GM12878 (cell line): ENCODE results near the gene HP1BP3. TPM values are rescaled to one million over a fixed set of nuclear protein-coding genes. Genes with fewer than 3 reads are reported as not detected.

Source experiments
- ATAC-seq: fragments of 200-7000 bp; cut with Tn5 transposase; 3 replicates; pipeline ENCODE4 v1.9.1; 2020; ENCODE audit warnings: mild to moderate bottlenecking, moderate library complexity
- BruUV-seq: library from RNA; stranded (reverse); fragments of 400-500 nt; replicated peaks from 2 replicates; lab custom pipeline; 2021; lab: Mats Ljungman, UMichigan
- CTCF ChIA-PET: fragments of 300-600 bp; sonication (Branson Sonifier 250); formaldehyde crosslinking; extraction: SDS; loops from one replicate; lab custom pipeline; 2021; ENCODE audit warnings: inconsistent platforms; lab: Yijun Ruan, JAX
- POLR2A ChIA-PET: fragments of 350-600 bp; formaldehyde crosslinking; extraction: SDS; loops from one replicate; lab custom pipeline; 2021; ENCODE audit warnings: inconsistent platforms; lab: Charles Lee
- RAD21 ChIA-PET: fragments of 300-600 bp; sonication (Branson Sonifier 250); formaldehyde crosslinking; loops from one replicate; lab custom pipeline; 2023; ENCODE audit warnings: antibody characterized with exemption; ENCODE audit not compliant: unreplicated experiment; lab: Charles Lee
- SMC1A ChIA-PET: fragments of 300-600 bp; sonication (Branson Sonifier 250); formaldehyde crosslinking; loops from one replicate; lab custom pipeline; 2023; ENCODE audit not compliant: unreplicated experiment, uncharacterized antibody; lab: Charles Lee
- DNase-seq: peaks from one replicate; pipeline ENCODE4 v3.0.0-alpha.2; 2011; ENCODE audit warnings: low read depth, low spot score
- FAIRE-seq: peaks from 3 replicates; lab custom pipeline; 2011; peaks lifted over from hg19 to GRCh38; lab: Jason Lieb, UNC
- H2AFZ ChIP-seq: 2 replicates; pipeline ENCODE4 v1.6.0; 2011; ENCODE audit warnings: low read depth, low read length, control low read depth; ENCODE audit not compliant: control insufficient read depth
- H3K27ac ChIP-seq: 2 replicates; pipeline ENCODE4 v1.5.1; 2011; ENCODE audit warnings: control low read depth; ENCODE audit not compliant: control insufficient read depth, insufficient read depth
- H3K27me3 ChIP-seq, 2 experiments: replicated peaks in 1 of 2; 2 replicates each; pipeline versions ENCODE4 v1.6.0 to v1.6.1; 2011; ENCODE audit warnings: low read length in 1 of 2; ENCODE audit not compliant: control insufficient read depth in 2 of 2, insufficient read depth in 2 of 2
- H3K36me3 ChIP-seq, 2 experiments: 2 replicates each; pipeline ENCODE4 v1.5.1; 2011; ENCODE audit warnings: low read length in 1 of 2; ENCODE audit not compliant: control insufficient read depth in 2 of 2, insufficient read depth in 2 of 2
- H3K4me1 ChIP-seq: 2 replicates; pipeline ENCODE4 v1.6.1; 2011; ENCODE audit warnings: mild to moderate bottlenecking, low read length, moderate library complexity, mixed read lengths; ENCODE audit not compliant: control insufficient read depth, insufficient read depth
- H3K4me2 ChIP-seq: 2 replicates; pipeline ENCODE4 v1.6.0; 2011; ENCODE audit warnings: control low read depth; ENCODE audit not compliant: control insufficient read depth, insufficient read depth
- H3K4me3 ChIP-seq: fragments of 200-600 bp; sonication (generic); 2 replicates; pipeline ENCODE4 v1.5.1; 2016
- H3K79me2 ChIP-seq: 2 replicates; pipeline ENCODE4 v1.6.0; 2011; ENCODE audit warnings: low read length; ENCODE audit not compliant: control insufficient read depth, insufficient read depth
- H3K9ac ChIP-seq: 2 replicates; pipeline ENCODE4 v1.8.0; 2011; ENCODE audit warnings: low read length, control low read depth, mixed read lengths; ENCODE audit not compliant: control insufficient read depth, insufficient read depth
- H3K9me3 ChIP-seq: replicated peaks from 3 replicates; pipeline ENCODE4 v1.5.1; 2011; ENCODE audit warnings: mild to moderate bottlenecking, low read length; ENCODE audit not compliant: control insufficient read depth, insufficient read depth
- H4K20me1 ChIP-seq: 2 replicates; pipeline ENCODE4 v1.6.0; 2011; ENCODE audit not compliant: control insufficient read depth, insufficient read depth
- BRCA1 ChIP-seq: IDR thresholded peaks from 2 replicates; pipeline ENCODE4 v1.6.1; 2011; ENCODE audit warnings: low read depth, low read length, improper control_type of control experiment
- NFYB ChIP-seq: IDR thresholded peaks from 2 replicates; pipeline ENCODE4 v1.6.1; 2011; ENCODE audit warnings: low read depth, mild to moderate bottlenecking, low read length, improper control_type of control experiment, moderate library complexity; ENCODE audit not compliant: insufficient read depth
- PKNOX1 ChIP-seq: fragments of 450-650 bp; IDR thresholded peaks from 2 replicates; pipeline ENCODE4 v1.6.1; 2016; ENCODE audit warnings: mild to moderate bottlenecking
- SMARCA5 ChIP-seq: fragments of 450-650 bp; IDR thresholded peaks from 2 replicates; pipeline ENCODE4 v1.6.1; 2017; ENCODE audit warnings: mild to moderate bottlenecking
- SMC3 ChIP-seq: IDR thresholded peaks from 2 replicates; pipeline ENCODE4 v1.6.1; 2011; ENCODE audit warnings: low read length, improper control_type of control experiment, borderline replicate concordance
- SPI1 ChIP-seq: IDR thresholded peaks from 2 replicates; pipeline ENCODE4 v1.6.1; 2011; ENCODE audit warnings: low read depth, mild to moderate bottlenecking, low read length, moderate library complexity, borderline replicate concordance; ENCODE audit not compliant: insufficient read depth
- TAF1 ChIP-seq: IDR thresholded peaks from 2 replicates; pipeline ENCODE4 v1.6.1; 2011; ENCODE audit warnings: mild to moderate bottlenecking, low read depth, low read length, borderline replicate concordance
- ZNF687 ChIP-seq: fragments of 450-650 bp; IDR thresholded peaks from 2 replicates; pipeline ENCODE4 v1.6.1; 2017; ENCODE audit warnings: mild to moderate bottlenecking, moderate library complexity
- WGBS: methylation state at CpG from one replicate; pipeline ENCODE4 v1.1.6; 2016; ENCODE audit warnings: low lambda C conversion rate; ENCODE audit not compliant: insufficient replicate concordance, insufficient coverage; ENCODE audit errors: missing lambda C conversion rate; 5-methylcytosine and 5-hydroxymethylcytosine counted together
- in situ Hi-C: fragments of 300-500 bp; cut with MboI; formaldehyde crosslinking; loops from 9 replicates; pipeline ENCODE4 v1.14.3; 2018; ENCODE audit warnings: mixed read lengths
- intact Hi-C: fragments of 100-400 bp; cut with micrococcal nuclease; formaldehyde crosslinking; loops from one replicate; pipeline ENCODE4 v1.14.2; 2022; ENCODE audit not compliant: unreplicated experiment
- polyA plus RNA-seq, 11 experiments: library from polyadenylated mRNA; depleted of rRNA in 4 of 11; unstranded in 6 of 11; stranded (reverse) in 5 of 11; fragments of >200 nt; fragmentation: Nextera tagmentation in 4 of 11; fragmentation: Illumina TruSeq in 1 of 11; extraction: Ambion mirVana in 4 of 11; extraction: Trizol in 1 of 11; gene quantifications; 1 replicate in 1 of 11; 2 replicates in 10 of 11; pipeline versions ENCODE4 v1.2.1 to v1.2.3, GENCODE V29; 2011 to 2016; ENCODE audit warnings: inconsistent platforms in 2 of 11, missing spikeins in 2 of 11, low read depth in 1 of 11
- total RNA-seq, 4 experiments: library from RNA; depleted of rRNA in 3 of 4; stranded (reverse); fragments of >200 nt in 3 of 4; fragmentation: Illumina TruSeq in 1 of 4; extraction: Trizol in 1 of 4; gene quantifications; 2 replicates each; pipeline versions ENCODE4 v1.2.1 to v1.2.3, GENCODE V29; 2013 to 2021
- TF ChIP-seq, protein P1 (sequence below): IDR thresholded peaks from 2 replicates; pipeline ENCODE4 v1.6.1; 2011; ENCODE audit warnings: low read depth, mild to moderate bottlenecking, low read length, moderate library complexity, borderline replicate concordance; ENCODE audit errors: extremely low read depth

Gene HP1BP3
- total and polyA plus RNA-seq, 10 of the 15 experiments (the other 5 are each of a cell fraction or from before 2014, with no cell fraction given): 32.6 to 188 (median 133) TPM

- H2AFZ ChIP-seq: no peak overlapping the region
- ChIA-PET SMC1A (no interaction called here), RAD21 (no interaction called here), CTCF (no interaction called here), POLR2A (no interaction called here)
- no peak overlapping the region for H3K4me3 ChIP-seq
- no peak overlapping the region for H3K4me2 ChIP-seq
- no peaks in the 10 kb centered on the region for H3K9me3 ChIP-seq
- DNase-seq (no peak), FAIRE-seq (no peak), ATAC-seq (no peak)
- WGBS: 29% methylated on average over 18 of the region's 18 CpGs
- TF ChIP-seq NFYB (no peak), TAF1 (no peak), PKNOX1 (no peak), ZNF687 (no peak), SMC3 (no peak), SPI1 (no peak), BRCA1 (no peak), SMARCA5 (no peak)
- TF ChIP-seq, protein P1, sequence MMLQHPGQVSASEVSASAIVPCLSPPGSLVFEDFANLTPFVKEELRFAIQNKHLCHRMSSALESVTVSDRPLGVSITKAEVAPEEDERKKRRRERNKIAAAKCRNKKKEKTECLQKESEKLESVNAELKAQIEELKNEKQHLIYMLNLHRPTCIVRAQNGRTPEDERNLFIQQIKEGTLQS: no peak
- no peaks in the 10 kb centered on the region; a peak in 1 of 4 replicates for H3K27me3 ChIP-seq
- no peak overlapping the region for H3K27ac ChIP-seq
- H3K79me2 ChIP-seq: no peaks in the 10 kb centered on the region
- BruUV-seq: no TSS peak
- intact Hi-C loops (no loop called here), in situ Hi-C loops (no loop called here)
- H3K9ac ChIP-seq: no peak overlapping the region
- no peaks in the 10 kb centered on the region for H3K4me1 ChIP-seq
- no peaks in the 10 kb centered on the region for H3K36me3 ChIP-seq
- H4K20me1 ChIP-seq: no peaks in the 10 kb centered on the region
Measured at GRCh38 chr1:20710469-20711284, 76.4 kb downstream of the HP1BP3 start.
